ENCODE measurements around the gene AGXT2.
"Not testable (repeated sequence)": the region's sequence is repeated elsewhere in the genome, so short reads cannot be mapped to it uniquely, and the experiment has no call there.

The AGXT2 gene

GRCh38 chr5:35012365-35012764, 35.4 kb downstream of the AGXT2 start:
- no peak for DNase-seq

GRCh38 chr5:35010676-35011075, 37.1 kb downstream of the AGXT2 start:
- DNase-seq = no peak

DNA sequence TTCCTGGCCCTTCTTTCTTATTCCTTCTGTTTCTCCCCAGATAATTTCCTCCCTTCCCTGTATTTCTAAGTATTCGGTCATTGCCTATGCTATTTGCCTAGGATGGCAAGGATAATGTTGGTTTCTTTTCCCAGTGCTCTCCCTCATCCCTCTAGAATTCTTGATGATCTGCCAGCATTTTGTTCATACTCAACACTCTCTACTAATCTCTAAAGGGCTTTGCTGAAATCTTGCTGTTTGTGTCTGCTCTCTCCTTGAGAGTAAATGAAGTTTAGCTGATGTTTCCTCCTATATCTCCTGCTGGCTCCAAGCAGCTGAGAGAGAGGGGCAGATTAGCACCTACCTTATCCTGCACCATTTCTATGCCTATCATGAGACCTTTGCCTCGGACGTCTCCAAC, 38.1 kb downstream of the AGXT2 start:
- DNase-seq = no peak

DNA sequence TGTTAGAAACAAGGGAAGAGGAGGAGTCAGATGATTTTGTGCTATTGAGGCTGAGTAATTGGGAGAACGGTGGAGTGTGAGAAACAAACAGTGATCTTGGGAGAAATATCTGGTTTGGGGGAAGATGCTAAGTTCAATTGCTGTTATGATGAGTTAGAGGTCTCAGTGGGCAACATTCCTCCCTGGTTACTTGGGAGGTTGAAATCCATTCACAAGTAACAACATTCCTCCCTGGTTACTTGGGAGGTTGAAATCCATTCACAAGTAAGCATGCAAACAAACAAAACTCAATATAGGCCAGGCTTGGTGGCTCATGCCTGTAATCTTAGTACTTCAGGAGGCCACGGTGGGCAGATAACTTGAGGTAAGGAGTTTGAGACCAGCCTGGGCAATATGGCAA, 38.7 kb downstream of the AGXT2 start:
- no peak for DNase-seq

DNA sequence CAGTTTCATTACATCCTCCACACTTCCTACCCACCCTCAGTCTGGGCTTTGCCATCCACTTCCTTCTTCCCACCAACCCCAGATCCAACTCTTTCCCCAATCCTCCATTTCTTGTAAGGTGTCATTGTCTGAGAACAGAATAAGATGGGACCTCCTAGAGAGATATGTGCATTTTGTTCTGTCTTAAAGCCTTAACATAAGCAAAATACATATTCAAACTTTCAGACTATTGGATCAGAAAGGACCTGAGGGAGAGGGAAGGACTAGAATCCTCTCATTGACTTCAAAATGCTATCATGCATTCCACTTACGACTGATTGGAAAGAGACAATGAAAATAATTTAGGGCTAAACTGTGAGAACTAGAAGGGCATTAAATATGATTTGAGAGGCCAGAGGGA, 43.0 kb downstream of the AGXT2 start:
- DNase-seq = no peak

- DNase-seq = no peak
Measured at GRCh38 chr5:35004200-35004599, 43.5 kb downstream of the AGXT2 start.

- peak; percentile 42 for DNase-seq
Measured at GRCh38 chr5:35003018-35003957, 44.5 kb downstream of the AGXT2 start.

GRCh38 chr5:35002459-35002858, 45.3 kb downstream of the AGXT2 start:
- DNase-seq = no peak

DNA sequence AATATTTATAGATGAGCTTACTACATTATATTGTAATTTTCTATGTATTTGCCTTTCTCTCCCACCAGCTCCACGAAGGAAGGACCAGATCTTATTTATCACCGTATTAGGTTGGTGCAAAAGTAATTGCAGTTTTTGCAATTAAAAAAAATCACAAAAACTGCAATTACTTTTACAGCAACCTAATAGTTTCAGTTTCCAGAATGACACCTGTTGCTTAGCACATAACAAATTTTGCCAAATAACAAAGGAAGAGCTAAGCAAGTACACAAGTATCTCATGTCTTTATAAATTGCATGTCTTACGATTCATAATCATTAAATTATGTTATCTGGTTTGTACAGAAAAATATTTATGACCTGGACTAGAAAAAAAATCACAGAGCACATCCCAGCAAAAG, 45.9 kb downstream of the AGXT2 start:
- DNase-seq = no peak

- no peak for DNase-seq
Measured at GRCh38 chr5:34998058-34998789, 49.5 kb downstream of the AGXT2 start.

GRCh38 chr5:34996261-34996660, 51.5 kb downstream of the AGXT2 start:
- DNase-seq = no peak

- DNase-seq = no peak
Measured at GRCh38 chr5:34993951-34994350, 53.8 kb downstream of the AGXT2 start.

GRCh38 chr5:34991486-34992238, 56.1 kb downstream of the AGXT2 start:
- no peak for DNase-seq

- no peak for DNase-seq
Measured at GRCh38 chr5:34986965-34987364, 60.8 kb downstream of the AGXT2 start.

DNA sequence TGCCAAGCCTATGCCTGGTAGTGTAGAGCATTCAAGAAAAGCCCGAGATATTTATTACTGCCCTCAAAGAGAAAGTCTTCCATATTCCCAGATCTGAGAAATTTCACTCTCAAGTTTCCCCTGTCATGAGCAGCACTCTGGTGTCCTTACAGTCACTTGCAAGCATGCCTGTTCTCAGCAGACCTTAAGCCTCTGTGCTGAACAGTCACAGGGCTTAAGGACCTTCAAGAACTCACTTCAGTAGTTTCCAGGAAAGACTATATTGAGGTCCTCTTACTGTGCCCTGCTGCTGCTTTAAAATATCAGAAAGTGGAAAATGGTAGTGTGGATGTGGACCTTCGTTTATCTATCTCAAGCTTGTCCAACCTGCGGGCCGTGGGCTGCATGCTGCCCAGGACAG, 64.9 kb downstream of the AGXT2 start:
- no peak for DNase-seq

GRCh38 chr5:34978681-34979080, 69.1 kb downstream of the AGXT2 start:
- DNase-seq = no peak

DNA sequence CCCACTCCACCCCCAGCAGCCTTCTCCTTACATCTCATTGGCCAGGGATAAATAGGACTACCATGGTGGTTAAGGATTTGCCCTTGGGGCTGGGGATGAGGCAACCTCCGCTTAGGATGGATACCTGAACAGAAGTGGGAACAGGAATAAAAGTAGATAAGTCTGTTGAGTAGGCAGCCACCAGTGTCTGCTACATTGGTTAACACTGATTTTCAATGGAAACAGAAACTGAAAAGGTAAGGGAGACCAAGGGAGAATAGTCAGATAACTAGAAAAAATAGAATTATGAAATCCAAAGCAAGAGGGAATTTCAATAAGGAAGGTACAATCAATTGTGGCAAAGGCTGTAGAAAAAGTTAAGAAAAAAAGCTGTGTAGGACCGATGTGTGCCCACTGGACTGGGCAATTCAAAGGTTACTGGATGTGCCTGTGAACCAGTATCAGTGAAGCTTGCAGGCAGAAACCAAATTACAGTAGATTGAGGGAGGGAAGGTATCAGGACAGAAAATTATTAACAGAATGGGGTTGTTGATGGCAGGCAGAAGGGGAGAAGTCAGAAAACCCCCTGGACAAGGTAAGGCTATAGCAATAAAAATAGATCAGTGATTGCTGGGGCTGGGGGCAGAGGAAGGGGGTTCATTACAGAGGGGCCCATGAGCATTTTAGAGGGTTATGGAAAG, 69.7 kb downstream of the AGXT2 start:
- no peak for DNase-seq

- no peak for DNase-seq
Measured at GRCh38 chr5:34976347-34976746, 71.4 kb downstream of the AGXT2 start.

DNA sequence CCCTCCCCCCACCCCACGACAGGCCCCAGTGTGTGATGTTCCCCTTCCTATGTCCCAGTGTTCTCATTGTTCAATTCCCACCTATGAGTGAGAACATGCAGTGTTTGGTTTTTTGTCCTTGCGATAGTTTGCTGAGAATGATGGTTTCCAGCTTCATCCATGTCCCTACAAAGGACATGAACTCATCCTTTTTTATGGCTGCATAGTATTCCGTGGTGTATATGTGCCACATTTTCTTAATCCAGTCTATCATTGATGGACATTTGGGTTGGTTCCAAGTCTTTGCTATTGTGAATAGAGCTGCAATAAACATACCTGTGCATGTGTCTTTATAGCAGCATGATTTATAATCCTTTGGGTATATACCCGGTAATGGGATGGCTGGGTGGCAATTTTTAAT, 76.1 kb downstream of the AGXT2 start:
- not testable (repeated sequence) for DNase-seq

- no peak for DNase-seq
Measured at GRCh38 chr5:34970552-34970951, 77.2 kb downstream of the AGXT2 start.

DNA sequence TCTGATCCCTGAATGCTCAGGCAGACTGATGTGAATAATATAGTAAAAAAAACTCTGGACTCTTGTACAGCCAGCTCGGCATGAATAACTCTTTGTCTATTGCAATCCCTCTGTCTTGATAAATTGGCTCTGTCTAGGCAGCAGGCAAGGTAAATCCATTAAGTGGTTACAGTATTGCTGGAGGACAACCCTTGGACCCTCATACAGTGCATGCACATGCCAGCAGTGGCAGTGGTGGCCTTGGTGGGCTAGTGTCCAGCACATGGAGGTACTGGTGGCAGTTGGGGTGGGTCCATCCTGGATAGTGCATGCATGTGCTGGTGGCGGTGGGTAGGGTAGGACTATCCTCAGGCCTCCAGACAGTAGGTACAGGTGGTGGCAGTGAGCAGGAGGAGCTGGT, 79.5 kb downstream of the AGXT2 start:
- no peak for DNase-seq

DNA sequence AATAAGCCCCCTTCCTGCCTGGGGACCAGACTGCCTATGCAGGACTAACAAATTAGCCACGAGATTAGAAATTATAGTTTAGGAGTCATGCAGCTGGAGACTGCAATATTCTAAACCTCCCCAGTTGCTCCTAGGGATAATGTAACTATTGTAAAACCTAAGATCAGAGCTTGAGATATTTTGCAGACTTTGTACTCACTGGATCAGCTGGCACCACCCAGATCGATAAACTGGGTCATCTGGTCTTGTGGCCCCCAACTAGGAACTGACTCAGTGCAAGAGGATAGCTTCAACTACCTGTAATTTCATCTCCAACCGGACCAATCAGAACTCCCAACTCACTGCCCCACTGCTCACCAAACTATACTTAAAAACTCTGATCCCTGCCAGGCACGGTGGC, 80.2 kb downstream of the AGXT2 start:
- no peak for DNase-seq

GRCh38 chr5:34959323-34959722, 88.4 kb downstream of the AGXT2 start:
- DNase-seq = no peak
